Left forelimb (tissue), 1 donor: ENCODE data around the gene BEND6.
"Not testable (repeated sequence)": the region's sequence is repeated elsewhere in the genome, so short reads cannot be mapped to it uniquely, and the experiment has no call there.

ENCODE experiments used
- DNase-seq: peaks from one replicate; pipeline ENCODE4 v3.0.0-alpha.2; 2018; ENCODE audit warnings: low spot score

Gene BEND6

GRCh38 chr6:56984361-56984760 is 29.5 kb downstream of the BEND6 start:
- DNase-seq = no peak

DNA sequence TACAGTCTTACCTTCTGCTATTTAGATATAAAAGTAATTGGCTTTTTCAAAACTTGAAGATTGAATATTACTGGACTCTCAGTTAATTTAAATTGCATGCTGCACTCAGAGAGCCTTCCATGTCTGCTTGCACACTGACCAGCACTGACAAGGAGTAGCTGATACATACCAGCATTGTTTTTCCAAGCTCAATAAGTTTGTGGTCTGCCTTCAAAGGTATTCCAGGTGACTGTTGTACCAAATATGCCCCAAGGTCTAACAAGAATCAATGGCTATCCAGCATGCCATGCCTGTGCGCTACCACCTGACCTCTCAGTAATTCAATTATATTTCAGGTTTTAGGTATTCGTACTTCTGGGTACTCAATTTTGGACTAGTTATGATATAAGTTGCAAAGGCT is 30.0 kb downstream of the BEND6 start:
- no peak for DNase-seq

DNA sequence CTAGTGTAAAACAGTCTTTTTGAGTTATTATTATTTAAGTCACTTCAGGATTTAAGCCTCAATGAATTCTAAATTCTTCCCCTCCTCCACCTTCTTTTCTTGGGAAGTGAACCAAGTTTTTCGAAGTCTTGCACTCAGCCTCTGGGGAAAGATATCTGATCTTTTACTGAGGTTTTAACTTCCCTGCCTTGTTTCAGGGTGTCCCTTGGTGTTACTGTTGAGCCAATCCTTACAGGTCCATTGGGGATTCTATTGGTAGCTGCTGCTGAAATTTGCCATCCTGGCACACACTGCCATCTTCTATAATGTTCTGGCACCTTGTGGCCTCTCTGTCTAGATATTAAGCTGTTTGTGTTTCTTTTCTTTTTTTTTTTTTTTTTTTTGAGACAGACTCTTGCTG is 31.7 kb downstream of the BEND6 start:
- DNase-seq = no peak

DNA sequence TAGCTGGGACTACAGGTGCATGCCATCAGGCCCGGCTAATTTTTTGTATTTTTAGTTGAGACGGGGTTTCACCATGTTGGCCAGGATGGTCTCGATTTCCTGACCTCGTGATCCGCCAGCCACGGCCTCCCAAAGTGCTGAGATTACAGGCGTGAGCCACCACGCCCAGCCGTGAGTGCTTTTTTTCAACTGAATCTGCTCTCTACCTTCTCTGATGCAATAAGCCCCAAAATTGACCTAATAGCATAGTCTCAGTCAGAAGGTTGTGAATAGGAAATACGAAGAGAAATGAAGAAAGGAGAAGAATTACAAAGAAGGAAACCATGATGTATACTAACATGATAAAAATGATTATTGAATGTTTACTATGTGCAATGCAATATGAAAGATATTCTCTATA is 33.2 kb downstream of the BEND6 start:
- DNase-seq = no peak

- DNase-seq = no peak
These were observed 37.1 kb downstream of the BEND6 start for GRCh38 chr6:56992036-56992435.

- DNase-seq = no peak
These were observed 37.8 kb downstream of the BEND6 start for GRCh38 chr6:56992703-56993102.

- no peak for DNase-seq
These were observed 40.5 kb downstream of the BEND6 start for GRCh38 chr6:56995347-56995902.

GRCh38 chr6:56996401-56996800 is 41.5 kb downstream of the BEND6 start:
- DNase-seq = no peak

DNA sequence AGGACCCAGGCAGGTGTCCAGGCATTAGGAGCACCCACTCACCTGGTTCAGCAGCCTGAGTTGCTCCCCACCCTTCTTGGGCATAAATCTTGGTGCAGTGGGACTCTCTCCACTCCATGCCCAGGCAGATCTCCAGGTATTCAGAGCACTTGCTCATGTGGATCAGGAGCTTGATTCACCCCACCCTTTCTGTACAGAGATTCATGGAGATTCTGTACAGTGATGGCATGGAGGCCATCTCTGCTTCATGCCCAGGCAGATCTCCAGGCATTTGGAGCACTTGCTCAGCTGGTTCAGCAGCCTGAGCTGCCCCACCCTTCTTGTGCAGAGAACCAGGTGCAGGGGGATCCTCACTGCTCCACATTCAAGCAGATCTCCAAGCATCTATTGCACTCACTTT is 44.1 kb downstream of the BEND6 start:
- no peak for DNase-seq

DNA sequence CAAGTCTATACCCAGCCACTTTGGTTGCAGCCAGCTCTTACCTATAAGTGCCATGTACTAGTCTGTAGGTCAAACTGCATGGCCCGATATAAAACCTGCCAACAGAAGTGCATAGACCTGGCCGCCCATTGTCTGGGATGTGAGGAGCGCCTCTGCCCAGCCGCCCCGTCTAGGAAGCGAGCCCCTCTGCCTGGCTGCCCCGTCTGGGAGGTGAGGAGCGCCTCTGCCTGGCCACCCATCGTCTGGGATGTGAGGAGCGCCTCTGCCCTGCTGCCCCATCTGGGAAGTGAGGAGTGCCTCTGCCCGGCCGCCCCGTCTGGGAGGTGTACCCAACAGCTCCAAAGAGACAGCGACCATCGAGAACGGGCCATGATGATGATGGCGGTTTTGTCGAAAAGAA is 44.8 kb downstream of the BEND6 start:
- DNase-seq = not testable (repeated sequence)

- no peak for DNase-seq
These were observed 47.3 kb downstream of the BEND6 start for GRCh38 chr6:57002197-57002596.

GRCh38 chr6:57004292-57004691 is 49.4 kb downstream of the BEND6 start:
- no peak for DNase-seq

GRCh38 chr6:57006101-57006500 is 51.2 kb downstream of the BEND6 start:
- no peak for DNase-seq

DNA sequence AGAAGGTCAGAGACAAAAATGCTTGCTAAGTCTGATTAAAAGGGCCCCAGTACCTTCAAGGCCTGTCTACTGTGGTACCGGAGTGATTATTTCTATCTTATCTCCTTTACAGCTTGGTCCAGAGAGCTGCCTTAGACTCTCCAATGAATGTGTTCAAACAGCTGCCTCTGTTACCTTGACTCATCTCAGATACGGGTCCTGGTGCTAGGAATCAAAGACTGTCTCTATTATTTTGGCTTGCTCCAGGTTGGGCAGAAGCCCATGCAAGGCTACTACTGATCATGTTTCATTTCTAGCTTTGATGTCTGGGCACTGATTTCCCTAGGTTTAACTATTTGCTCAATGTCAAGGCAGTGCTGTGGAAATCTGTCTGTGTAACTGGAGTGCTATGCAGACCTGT is 53.2 kb downstream of the BEND6 start:
- DNase-seq = not testable (repeated sequence)

DNA sequence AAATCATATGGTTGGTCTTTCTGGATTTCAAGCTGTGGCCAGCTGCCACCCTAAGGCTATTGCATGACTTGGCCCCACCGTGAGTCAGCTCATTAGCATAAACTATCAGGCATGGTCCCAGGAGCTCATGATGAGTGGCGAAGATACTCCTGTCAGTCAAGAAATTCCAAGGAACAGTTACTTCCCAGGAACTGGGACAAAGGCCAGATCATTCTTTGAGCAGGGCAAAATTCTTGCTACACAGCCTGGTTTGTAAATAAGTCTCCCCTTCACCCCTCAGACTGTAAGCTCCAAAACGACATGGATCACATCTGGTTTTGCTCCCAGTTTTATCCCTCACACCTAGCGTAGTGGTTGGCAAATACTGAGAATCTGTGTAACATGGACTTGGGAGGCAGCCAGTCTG is 58.6 kb downstream of the BEND6 start:
- no peak for DNase-seq

GRCh38 chr6:57017069-57017468 is 62.2 kb downstream of the BEND6 start:
- DNase-seq = no peak

- no peak for DNase-seq
These were observed 62.9 kb downstream of the BEND6 start for GRCh38 chr6:57017841-57018240.

GRCh38 chr6:57019434-57019833 is 64.5 kb downstream of the BEND6 start:
- DNase-seq = no peak

DNA sequence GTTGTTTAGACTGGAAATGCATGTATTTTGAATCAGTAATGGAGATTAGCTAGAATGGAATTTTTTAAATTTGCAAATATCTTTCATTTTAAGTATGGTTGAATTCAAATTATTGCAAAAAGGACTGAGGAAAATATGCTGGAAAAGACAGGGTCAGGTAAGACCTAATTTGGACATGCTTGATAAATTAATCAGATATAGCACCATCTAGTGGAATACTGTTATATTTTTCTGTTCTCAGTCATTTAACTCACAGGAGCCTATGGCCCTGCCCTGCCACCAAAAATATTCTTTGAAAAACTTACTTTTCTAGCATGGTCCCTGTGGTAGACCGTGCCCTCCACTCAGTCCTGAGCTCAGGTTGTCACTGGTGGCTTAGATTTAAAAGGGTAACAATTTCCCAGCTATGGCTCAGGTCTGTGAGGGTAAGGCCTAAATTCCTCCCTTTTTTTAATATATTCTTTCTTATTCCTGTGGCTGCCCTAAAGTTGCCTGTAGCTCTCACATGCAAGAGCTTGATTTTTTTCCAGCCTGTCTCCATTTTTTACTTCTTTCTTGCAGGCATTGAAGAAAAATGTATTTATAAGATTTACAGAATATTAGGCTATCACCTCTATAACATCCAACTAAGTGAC is 66.3 kb downstream of the BEND6 start:
- no peak for DNase-seq

GRCh38 chr6:57024321-57024720 is 69.4 kb downstream of the BEND6 start:
- DNase-seq = no peak

- no peak for DNase-seq
These were observed 69.9 kb downstream of the BEND6 start for GRCh38 chr6:57024775-57025174.

GRCh38 chr6:57026001-57026400 is 71.1 kb downstream of the BEND6 start:
- no peak for DNase-seq

- DNase-seq = no peak
These were observed 72.4 kb downstream of the BEND6 start for GRCh38 chr6:57027301-57027700.

DNA sequence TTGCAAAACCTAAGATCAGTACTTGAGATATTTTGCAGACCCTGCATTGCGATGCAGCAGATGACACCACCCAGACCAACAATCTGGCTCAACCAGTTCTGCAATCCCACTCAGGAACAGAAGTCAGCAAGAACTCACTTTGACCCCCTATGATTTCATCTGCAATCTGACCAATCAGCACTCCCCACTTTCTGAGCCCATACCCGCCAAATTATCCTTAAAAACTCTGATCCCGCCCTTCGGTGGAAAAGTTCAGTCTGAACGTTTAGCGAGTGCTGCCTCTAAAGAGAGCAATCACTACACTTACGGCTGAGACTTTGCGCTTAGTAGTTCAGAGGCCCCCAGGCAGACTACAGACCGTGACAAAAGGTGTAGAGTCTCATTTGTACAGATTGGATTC is 74.3 kb downstream of the BEND6 start:
- no peak for DNase-seq
